Loucy (cell line): ENCODE measurements around the gene CTCFL.
"Not testable (repeated sequence)": the region's sequence is repeated elsewhere in the genome, so short reads cannot be mapped to it uniquely, and the experiment has no call there.

Source experiments
- EZH2phosphoT487 ChIP-seq: fragments of 200-600 bp; IDR thresholded peaks from 2 replicates; pipeline ENCODE4 v1.6.1; 2018; ENCODE audit warnings: antibody characterized with exemption, mild to moderate bottlenecking, moderate library complexity, borderline replicate concordance
- TF ChIP-seq, protein P1 (sequence below): fragments of 200-600 bp; sonication (generic); conservative IDR thresholded peaks from 2 replicates; pipeline ENCODE4 v1.5.1; 2014; ENCODE audit warnings: mild to moderate bottlenecking, antibody characterized with exemption, low read length

DNA sequence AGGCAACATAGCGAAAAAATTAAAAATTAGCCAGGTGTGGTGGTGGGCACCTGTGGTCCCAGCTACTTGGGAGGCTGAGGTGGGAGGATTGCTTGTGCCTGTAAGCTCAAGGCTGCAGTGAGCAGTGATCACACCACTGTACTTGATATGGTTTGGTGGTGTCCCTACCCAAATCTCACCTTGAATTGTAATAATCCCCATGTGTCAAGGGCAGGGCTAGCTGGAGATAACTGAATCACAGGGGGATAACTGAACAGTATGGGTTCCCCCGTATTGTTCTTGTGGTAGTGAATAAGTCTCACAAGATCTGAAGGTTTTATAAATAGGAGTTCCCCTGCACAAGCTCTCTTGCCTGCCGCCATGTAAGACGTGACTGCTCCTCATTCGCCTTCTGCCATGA lies 52.5 kb downstream of the CTCFL start:
- TF ChIP-seq, protein P1, sequence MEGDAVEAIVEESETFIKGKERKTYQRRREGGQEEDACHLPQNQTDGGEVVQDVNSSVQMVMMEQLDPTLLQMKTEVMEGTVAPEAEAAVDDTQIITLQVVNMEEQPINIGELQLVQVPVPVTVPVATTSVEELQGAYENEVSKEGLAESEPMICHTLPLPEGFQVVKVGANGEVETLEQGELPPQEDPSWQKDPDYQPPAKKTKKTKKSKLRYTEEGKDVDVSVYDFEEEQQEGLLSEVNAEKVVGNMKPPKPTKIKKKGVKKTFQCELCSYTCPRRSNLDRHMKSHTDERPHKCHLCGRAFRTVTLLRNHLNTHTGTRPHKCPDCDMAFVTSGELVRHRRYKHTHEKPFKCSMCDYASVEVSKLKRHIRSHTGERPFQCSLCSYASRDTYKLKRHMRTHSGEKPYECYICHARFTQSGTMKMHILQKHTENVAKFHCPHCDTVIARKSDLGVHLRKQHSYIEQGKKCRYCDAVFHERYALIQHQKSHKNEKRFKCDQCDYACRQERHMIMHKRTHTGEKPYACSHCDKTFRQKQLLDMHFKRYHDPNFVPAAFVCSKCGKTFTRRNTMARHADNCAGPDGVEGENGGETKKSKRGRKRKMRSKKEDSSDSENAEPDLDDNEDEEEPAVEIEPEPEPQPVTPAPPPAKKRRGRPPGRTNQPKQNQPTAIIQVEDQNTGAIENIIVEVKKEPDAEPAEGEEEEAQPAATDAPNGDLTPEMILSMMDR, result not testable (repeated sequence)
- not testable (repeated sequence) for TF ChIP-seq EZH2phosphoT487
